Astrocyte (in vitro differentiated cells and primary cell): Measurements from ENCODE around the gene FMN2. TPM values are rescaled to one million over a fixed set of nuclear protein-coding genes. Genes with fewer than 3 reads are reported as not detected.

Experiments
- DNase-seq: peaks from one replicate; pipeline ENCODE4 v3.0.0-alpha.2; 2010; ENCODE audit warnings: low read depth
- FAIRE-seq: peaks from 2 replicates; lab custom pipeline; 2011; peaks lifted over from hg19 to GRCh38; lab: Jason Lieb, UNC
- H2AFZ ChIP-seq: 2 replicates; pipeline ENCODE4 v1.6.0; 2012; ENCODE audit warnings: low read depth, low read length, inconsistent platforms
- H3K27ac ChIP-seq: 2 replicates; pipeline ENCODE4 v1.5.1; 2011; ENCODE audit warnings: low read depth, low read length, inconsistent platforms
- H3K27me3 ChIP-seq: 2 replicates; pipeline ENCODE4 v1.6.0; 2011; ENCODE audit warnings: low read length, inconsistent platforms; ENCODE audit not compliant: insufficient read depth
- H3K36me3 ChIP-seq: 2 replicates; pipeline ENCODE4 v1.5.1; 2011; ENCODE audit warnings: low read length, inconsistent platforms; ENCODE audit not compliant: insufficient read depth
- H3K4me1 ChIP-seq: 2 replicates; pipeline ENCODE4 v1.5.1; 2011; ENCODE audit warnings: low read length, inconsistent platforms; ENCODE audit not compliant: insufficient read depth
- H3K4me2 ChIP-seq: 2 replicates; pipeline ENCODE4 v1.6.0; 2012; ENCODE audit warnings: low read length, inconsistent platforms
- H3K4me3 ChIP-seq: 2 replicates; pipeline ENCODE4 v1.5.1; 2011; ENCODE audit warnings: low read depth, mild to moderate bottlenecking, low read length, inconsistent platforms; ENCODE audit not compliant: insufficient read depth
- H3K79me2 ChIP-seq: 2 replicates; pipeline ENCODE4 v1.6.0; 2012; ENCODE audit warnings: mild to moderate bottlenecking, low read length, inconsistent platforms; ENCODE audit not compliant: insufficient read depth
- H3K9ac ChIP-seq: 2 replicates; pipeline ENCODE4 v1.6.0; 2012; ENCODE audit warnings: mild to moderate bottlenecking, low read length, inconsistent platforms
- H3K9me3 ChIP-seq: 2 replicates; pipeline ENCODE4 v1.5.1; 2012; ENCODE audit warnings: low read depth, mild to moderate bottlenecking, low read length, inconsistent platforms; ENCODE audit not compliant: insufficient read depth
- H4K20me1 ChIP-seq: 2 replicates; pipeline ENCODE4 v1.6.0; 2012; ENCODE audit warnings: low read length, inconsistent platforms; ENCODE audit not compliant: insufficient read depth
- H3K27ac Mint-ChIP-seq: one replicate; pipeline ENCODE4 v1.8.0; 2021; ENCODE audit warnings: mild to moderate bottlenecking, mixed read lengths; ENCODE audit not compliant: unreplicated experiment
- H3K27me3 Mint-ChIP-seq: one replicate; pipeline ENCODE4 v1.8.0; 2021; ENCODE audit warnings: low read depth, mixed read lengths; ENCODE audit not compliant: unreplicated experiment
- H3K36me3 Mint-ChIP-seq: one replicate; pipeline ENCODE4 v1.8.0; 2021; ENCODE audit warnings: low read depth, mixed read lengths; ENCODE audit not compliant: unreplicated experiment
- H3K4me1 Mint-ChIP-seq: one replicate; pipeline ENCODE4 v1.8.0; 2021; ENCODE audit warnings: low read depth, mixed read lengths; ENCODE audit not compliant: unreplicated experiment
- H3K4me3 Mint-ChIP-seq: one replicate; pipeline ENCODE4 v1.8.0; 2021; ENCODE audit warnings: mild to moderate bottlenecking, moderate library complexity, mixed read lengths; ENCODE audit not compliant: unreplicated experiment
- H3K9me3 Mint-ChIP-seq: one replicate; pipeline ENCODE4 v1.8.0; 2021; ENCODE audit warnings: mild to moderate bottlenecking, mixed read lengths; ENCODE audit not compliant: unreplicated experiment
- EZH2 ChIP-seq: IDR thresholded peaks from 2 replicates; pipeline ENCODE4 v1.6.1; 2012; ENCODE audit warnings: mild to moderate bottlenecking, low read length, inconsistent platforms; ENCODE audit not compliant: insufficient read depth
- total RNA-seq: library from RNA; stranded (reverse); gene quantifications from 2 replicates; pipeline ENCODE4 v1.2.1, GENCODE V29; 2021
- TF ChIP-seq, protein P1 (sequence below): IDR thresholded peaks from 2 replicates; pipeline ENCODE4 v1.5.1; 2011; ENCODE audit warnings: low read depth, mild to moderate bottlenecking, inconsistent platforms, low read length, moderate library complexity; ENCODE audit not compliant: insufficient read depth

The FMN2 gene
- total RNA-seq, 1 donor from 2014 or later: 2.4 TPM

DNA sequence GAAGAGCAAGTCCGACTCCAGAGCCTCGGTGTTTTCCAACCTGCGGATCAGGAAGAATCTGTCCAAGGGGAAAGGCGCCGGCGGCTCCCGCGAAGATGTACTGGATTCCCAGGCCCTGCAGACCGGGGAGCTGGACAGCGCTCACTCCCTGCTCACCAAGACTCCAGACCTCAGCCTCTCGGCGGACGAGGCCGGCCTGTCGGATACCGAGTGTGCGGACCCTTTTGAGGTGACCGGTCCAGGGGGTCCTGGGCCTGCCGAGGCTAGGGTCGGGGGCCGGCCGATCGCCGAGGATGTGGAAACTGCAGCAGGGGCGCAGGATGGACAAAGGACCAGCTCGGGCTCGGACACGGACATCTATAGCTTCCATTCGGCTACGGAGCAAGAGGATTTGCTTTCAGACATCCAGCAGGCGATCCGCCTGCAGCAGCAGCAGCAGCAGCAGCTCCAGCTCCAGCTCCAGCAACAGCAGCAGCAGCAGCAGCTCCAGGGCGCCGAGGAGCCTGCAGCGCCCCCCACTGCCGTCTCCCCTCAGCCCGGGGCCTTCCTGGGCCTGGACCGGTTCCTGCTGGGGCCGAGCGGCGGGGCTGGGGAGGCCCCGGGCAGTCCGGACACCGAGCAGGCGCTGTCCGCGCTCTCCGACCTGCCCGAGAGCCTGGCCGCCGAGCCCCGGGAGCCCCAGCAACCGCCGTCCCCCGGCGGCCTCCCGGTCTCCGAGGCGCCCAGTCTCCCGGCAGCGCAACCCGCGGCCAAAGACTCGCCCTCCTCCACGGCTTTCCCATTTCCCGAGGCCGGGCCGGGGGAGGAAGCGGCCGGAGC is 827 bp downstream of the FMN2 start:
- Mint-ChIP-seq H3K27me3 (peaks cover 16% of the 10 kb centered on the region), H3K27ac (no peak overlapping the region), H3K9me3 (no peaks in the 10 kb centered on the region), H3K4me1 (peaks cover 6% of the 10 kb centered on the region), H3K36me3 (no peaks in the 10 kb centered on the region), H3K4me3 (peak overlapping the region; percentile 83)
- H3K27ac ChIP-seq: peak overlapping the region; percentile 57
- peaks cover 30% of the 10 kb centered on the region for H3K79me2 ChIP-seq
- peak overlapping the region; percentile 87 for H2AFZ ChIP-seq
- no peak for FAIRE-seq
- no peaks in the 10 kb centered on the region for H4K20me1 ChIP-seq
- peaks cover 16% of the 10 kb centered on the region for H3K4me1 ChIP-seq
- H3K36me3 ChIP-seq: no peaks in the 10 kb centered on the region
- no peak for TF ChIP-seq EZH2
- TF ChIP-seq, protein P1, sequence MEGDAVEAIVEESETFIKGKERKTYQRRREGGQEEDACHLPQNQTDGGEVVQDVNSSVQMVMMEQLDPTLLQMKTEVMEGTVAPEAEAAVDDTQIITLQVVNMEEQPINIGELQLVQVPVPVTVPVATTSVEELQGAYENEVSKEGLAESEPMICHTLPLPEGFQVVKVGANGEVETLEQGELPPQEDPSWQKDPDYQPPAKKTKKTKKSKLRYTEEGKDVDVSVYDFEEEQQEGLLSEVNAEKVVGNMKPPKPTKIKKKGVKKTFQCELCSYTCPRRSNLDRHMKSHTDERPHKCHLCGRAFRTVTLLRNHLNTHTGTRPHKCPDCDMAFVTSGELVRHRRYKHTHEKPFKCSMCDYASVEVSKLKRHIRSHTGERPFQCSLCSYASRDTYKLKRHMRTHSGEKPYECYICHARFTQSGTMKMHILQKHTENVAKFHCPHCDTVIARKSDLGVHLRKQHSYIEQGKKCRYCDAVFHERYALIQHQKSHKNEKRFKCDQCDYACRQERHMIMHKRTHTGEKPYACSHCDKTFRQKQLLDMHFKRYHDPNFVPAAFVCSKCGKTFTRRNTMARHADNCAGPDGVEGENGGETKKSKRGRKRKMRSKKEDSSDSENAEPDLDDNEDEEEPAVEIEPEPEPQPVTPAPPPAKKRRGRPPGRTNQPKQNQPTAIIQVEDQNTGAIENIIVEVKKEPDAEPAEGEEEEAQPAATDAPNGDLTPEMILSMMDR: peak; percentile 7
- DNase-seq: peak; percentile 76
- H3K9ac ChIP-seq: peak overlapping the region; percentile 83
- no peaks in the 10 kb centered on the region for H3K9me3 ChIP-seq
- H3K4me2 ChIP-seq: peak overlapping the region; percentile 97
- H3K27me3 ChIP-seq: no peaks in the 10 kb centered on the region
- peak overlapping the region; percentile 78 for H3K4me3 ChIP-seq

DNA sequence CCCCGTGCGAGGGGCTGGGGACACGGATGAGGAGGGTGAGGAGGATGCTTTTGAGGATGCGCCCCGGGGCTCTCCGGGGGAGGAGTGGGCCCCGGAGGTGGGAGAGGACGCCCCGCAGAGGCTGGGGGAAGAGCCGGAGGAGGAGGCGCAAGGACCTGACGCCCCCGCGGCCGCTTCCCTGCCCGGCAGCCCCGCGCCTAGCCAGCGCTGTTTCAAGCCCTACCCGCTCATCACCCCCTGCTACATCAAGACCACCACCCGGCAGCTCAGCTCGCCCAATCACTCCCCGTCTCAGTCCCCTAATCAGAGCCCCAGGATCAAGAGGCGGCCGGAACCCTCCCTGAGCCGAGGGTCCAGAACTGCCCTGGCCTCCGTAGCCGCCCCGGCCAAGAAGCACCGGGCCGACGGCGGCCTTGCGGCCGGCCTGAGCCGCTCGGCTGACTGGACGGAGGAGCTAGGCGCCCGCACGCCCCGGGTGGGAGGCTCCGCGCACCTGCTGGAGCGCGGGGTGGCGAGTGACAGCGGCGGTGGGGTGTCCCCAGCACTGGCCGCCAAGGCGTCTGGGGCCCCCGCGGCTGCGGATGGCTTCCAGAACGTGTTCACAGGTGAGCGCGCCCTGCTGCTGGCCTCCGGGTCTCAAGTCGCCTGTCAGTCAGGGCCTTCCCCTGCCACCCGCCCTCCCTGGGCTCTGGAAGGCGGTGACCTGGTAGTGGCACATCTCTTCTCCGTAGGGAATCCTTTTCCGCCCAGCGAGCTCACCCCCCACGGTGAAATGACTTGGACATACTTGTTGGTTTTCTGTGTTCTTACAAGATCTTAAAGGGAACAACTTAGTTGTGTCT is 1.7 kb downstream of the FMN2 start:
- Histone ChIP-seq H4K20me1 (no peaks in the 10 kb centered on the region), H3K27me3 (no peaks in the 10 kb centered on the region), H3K9me3 (no peaks in the 10 kb centered on the region), H3K4me3 (peak overlapping the region; percentile 78), H2AFZ (peak overlapping the region; percentile 87), H3K9ac (peak overlapping the region; percentile 83), H3K79me2 (peaks cover 31% of the 10 kb centered on the region), H3K4me2 (peak overlapping the region; percentile 97), H3K27ac (peak overlapping the region; percentile 57), H3K4me1 (peaks cover 16% of the 10 kb centered on the region), H3K36me3 (no peaks in the 10 kb centered on the region)
- Mint-ChIP-seq H3K4me1 (peaks cover 6% of the 10 kb centered on the region), H3K9me3 (no peaks in the 10 kb centered on the region), H3K4me3 (peak overlapping the region; percentile 81), H3K36me3 (no peaks in the 10 kb centered on the region), H3K27ac (no peak overlapping the region), H3K27me3 (peaks cover 11% of the 10 kb centered on the region)
- DNase-seq (no peak), FAIRE-seq (no peak)
- TF ChIP-seq, protein P1: no peak
- no peak for TF ChIP-seq EZH2
